GM21619 (cell line): ENCODE data around the gene AGAP1.

Source experiments
- ATAC-seq: cut with Tn5 transposase; IDR thresholded peaks from one replicate; pipeline ENCODE4 v1.9.1; 2021; ENCODE audit not compliant: unreplicated experiment

Gene AGAP1

DNA sequence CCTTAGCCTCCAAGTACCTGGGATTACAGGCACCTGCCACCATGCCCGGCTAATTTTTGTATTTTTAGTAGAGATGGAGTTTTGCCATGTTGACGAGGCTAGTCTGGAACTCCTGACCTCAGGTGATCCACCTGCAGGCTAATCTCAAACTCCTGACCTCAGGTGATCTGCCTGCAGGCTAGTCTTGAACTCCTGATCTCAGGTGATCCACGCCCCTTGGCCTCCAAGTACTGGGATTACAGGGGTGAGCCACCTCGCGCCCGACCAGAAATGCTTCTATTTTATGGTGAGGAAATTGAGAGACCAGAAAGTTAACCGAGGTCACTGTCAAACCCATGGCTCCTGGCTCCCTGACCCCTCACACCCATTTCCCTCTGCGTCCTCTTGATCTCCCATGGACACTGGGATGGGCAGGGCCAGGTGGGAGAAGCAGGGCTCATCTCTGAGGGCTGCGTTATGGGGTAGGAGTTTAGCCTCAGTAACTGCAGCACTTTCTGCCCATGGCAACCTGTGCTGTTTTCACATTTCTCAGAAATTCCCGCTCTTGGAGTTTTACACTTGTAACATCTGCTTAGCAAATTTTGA is 210.0 kb downstream of the AGAP1 start:
- no peak for ATAC-seq

DNA sequence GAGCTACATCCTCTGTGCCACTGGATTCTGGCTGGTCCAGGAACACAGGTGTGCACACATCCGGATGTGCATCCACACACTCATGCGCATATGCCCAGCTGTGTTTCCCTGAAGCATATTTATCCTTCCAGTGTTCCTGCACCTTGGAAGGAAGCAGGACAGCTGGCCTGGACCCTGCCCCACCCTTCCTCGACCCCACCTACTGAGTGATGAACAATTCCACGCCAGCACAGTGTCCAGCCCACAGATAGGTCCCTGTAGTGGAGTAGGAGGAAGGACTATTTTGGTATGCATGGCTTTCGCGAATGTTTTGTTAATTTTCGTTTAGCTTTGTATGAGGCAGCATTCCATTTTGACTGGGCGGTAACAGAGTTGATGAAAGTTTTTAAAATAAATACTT is 211.5 kb downstream of the AGAP1 start:
- ATAC-seq = no peak

DNA sequence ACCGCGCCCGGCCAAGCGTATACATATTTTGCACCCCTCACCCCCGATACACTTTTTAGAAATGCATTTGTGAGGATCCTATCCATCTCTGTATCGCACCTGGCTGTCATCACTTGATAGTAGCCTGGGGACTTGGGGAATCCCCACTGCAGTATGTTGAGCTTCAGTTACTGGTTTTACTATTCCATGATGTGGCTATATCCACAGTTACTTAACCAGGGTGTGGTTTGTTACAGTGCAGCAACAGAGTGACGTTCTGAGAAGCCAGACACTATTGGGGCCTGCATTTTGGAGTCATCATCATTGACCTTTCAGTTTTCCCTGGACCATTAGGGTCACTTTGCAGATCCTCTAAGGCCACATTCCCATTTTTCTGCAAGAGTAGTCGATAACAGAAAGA is 212.7 kb downstream of the AGAP1 start:
- no peak for ATAC-seq

DNA sequence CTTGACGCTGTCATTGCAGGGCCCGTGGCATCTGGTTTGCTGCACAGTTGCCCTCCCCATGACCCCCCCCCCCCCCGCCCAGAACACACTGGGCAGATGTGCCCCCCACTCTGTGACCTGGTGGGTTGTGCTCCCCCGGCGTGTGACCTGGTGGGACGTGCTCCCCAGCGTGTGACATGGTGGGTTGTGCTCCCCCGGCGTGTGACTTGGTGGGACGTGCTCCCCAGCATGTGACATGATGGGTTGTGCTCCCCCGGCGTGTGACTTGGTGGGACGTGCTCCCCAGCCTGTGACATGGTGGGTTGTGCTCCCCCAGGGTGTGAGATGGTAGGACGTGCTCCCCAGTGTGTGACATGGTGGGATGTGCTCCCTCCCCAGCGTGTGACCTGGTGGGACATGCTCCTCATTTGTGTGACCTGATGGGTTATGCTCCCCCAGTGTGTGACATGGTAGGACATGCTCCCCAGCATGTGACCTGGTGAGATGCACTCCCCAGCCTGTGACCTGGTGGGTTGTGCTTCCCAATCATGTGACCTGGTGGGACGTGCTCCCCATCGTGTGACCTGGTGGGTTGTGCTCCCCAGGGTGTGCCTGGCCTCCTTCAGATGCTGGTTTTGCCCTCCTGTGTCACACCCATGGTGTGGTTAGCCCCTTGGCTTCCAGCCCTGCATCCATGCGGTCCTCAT is 213.7 kb downstream of the AGAP1 start:
- no peak for ATAC-seq

DNA sequence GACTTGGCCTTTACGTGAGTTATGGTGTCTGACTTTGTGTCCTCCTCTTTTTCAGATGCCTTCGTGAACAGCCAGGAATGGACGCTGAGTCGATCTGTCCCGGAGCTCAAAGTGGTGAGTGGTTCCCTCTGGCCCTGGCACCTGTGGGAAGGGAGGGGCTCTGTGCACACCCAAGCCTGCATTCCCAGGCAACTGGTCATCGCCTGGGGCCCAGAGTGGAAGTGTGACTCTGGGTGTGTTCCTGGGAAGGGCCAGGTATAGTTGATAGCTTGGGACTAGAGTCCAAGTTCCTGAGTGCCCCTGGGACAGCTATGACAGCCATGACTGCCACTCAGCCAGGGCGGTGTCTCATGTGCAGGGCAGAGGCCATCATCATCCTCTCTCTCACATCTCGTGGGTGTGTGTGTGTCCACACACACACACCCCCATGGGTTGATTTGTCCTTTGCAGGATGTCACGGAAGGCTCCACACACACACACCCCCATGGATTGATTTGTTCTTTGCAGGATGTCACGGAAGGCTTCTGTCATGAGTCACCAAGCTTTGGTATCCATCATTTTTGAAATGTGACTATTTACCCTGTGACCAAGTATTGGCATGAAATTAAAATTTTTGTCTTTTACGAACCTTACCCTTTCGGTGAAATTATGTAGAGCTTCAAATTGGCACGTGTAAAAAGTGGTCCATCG is 215.4 kb downstream of the AGAP1 start:
- ATAC-seq = no peak

DNA sequence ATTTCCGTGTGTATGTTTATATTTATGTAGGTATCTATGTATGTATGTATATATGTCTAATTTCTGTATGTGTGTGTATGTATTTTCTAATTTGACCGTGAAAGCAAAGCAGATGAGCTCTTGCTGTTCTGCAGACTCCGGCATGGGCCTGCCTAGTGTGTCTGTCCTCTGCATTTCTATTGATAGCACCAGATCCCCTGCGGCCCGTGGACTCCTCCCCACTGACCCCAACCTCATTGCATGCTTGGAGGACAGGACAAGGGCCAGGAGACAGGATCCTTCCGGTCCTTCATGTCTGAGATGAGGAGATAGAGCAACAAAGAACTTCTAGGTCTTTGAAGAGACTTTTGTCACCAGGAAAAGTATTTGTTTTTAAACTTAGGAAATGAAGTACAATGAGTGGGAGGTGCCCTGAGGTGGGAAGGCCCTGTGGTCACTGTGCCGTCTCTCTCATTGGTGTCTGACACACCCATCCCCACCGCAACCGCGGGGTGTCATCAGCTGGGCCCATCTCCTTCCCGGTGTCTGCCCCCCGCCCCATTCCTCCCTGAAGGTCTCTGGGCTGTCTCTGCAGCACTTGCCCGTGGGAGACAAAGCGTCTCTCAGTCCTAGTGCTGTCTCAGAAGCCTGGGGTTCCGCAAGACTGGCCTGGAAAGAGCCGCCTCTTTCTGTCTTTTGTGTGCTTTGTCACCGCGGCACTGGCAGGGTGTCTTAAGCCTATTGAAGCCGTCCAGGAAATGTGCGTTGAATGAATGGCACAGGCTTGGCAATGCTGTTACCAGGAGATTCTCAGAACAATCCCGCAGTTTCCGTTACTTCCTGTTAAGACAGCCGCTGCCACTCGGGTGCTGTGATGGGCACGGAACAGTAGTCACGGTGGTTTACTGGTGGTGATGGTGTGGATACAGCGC is 216.4 kb downstream of the AGAP1 start:
- ATAC-seq = no peak

DNA sequence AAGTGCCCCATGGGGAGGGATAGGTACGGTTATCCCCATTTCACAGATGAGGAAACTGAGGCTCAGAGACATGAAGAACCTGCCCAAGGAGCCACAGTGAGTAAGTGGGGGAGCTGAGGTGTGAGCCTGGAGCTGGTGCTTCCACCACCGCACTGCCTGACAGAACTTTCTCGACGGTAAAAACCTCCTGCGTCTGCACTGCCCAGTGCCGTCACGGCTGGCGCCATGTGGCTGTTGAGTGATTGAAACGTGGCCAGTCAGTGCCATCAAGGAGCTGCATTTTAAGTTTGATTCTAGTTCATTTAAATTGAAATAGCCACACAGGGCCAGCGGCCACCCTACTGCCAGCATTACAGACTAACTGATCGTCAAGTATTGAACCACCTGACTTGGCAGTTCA is 217.1 kb downstream of the AGAP1 start:
- no peak for ATAC-seq

DNA sequence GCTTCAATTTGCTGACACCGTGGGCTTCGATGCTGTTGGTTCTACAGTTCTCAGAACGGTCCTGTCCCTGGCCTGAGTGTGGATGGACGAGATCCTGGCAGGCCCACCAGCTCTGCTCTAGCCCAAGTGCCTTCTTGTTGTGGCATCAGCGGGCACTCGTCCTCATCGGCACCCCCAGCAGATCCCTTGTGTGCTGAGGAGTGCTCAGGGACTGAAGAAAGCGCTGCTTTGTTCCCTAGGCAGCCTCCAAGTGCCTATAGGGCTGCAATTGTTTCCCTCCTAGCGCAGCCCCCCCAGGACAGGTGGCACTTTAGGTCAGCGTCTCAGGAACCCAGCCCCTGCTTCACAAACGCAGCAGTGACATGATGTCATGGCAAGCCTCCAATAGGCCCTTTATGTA is 217.7 kb downstream of the AGAP1 start:
- no peak for ATAC-seq

DNA sequence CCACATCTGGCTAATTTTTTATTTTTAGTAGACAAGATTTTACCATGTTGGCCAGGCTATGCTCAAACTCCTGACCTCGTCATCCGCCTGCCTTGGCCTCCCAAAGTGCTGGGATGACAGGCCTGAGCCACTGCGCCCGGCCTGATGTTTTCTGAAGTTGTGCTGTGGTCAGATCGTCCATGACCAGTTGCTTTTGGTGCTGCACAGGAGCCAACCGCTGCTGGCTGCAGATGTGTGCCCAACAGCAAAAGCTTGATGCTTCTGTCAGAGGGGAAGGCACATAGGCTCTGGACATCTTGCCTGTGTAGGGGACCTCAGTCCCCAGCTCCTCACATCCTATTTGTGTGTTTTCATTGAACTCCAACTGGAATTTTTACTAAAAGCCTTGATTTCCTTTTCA is 218.3 kb downstream of the AGAP1 start:
- no peak for ATAC-seq

DNA sequence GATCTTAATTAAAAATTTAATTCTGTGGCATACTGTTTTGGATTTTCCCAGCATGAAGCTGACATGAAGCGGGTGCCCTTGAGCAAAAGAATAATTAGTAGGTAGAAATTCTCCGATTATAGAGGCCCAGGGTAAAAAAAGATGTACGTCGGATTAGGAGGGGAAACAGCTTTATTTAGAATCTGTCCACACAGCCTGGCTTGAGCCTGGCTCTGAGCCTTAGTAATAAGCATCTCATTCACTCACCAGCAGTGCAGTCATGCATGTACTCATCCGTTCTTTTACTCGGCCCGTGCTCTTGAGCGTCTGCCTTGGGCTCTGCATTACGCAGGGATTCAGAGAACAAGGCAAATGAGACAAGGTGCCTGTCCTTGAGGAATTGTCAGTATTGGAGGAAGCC is 219.3 kb downstream of the AGAP1 start:
- no peak for ATAC-seq

DNA sequence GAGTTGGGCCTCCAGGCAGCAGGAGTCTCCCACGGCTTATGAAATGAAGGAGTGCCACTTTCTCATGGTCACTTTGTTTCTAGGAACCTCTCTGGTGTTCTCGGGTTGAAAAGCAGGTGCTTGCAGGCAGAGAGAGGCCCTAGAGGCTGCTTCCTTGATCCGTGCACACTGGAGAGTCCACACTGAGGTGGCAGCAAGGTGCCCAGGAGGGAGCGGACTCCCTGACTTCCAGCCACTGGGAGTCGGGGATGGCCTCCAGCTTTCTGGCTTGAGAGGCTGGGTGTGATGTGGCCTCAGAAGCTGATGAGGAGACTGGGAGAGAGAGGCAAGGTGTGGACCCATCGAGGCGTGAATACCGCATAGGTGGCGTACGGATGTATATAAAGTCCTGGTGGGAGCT is 221.8 kb downstream of the AGAP1 start:
- ATAC-seq = no peak

DNA sequence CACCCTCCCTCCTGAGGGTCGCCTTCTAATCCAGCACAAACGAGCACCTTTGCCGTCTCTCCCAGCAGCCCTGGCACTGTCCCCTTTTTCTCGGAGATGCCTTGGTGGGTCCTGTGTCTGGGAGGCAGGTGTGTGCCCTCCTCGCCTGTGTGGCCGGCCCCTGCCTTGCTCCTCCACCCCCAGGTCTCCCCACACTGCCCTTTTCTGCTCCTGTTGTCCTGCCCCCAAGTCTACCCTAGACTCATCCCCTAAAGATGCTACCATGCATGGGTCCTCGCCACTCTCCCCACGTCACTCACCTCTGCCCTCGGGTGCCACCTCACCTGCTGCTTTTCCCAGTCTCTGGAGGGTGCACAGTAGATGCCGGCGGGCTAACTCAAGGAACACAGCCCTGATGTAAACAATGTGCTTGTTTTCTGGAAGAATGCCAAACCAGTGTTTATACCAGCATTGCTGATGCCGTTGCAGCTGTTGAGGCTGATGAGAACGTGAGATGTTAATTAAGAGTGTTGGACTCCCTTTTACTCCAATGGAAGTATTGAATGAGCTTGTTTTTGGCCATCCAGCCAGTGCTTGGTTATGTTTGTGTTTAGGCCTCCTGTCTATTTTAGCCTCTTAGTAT is 223.1 kb downstream of the AGAP1 start:
- ATAC-seq = no peak

DNA sequence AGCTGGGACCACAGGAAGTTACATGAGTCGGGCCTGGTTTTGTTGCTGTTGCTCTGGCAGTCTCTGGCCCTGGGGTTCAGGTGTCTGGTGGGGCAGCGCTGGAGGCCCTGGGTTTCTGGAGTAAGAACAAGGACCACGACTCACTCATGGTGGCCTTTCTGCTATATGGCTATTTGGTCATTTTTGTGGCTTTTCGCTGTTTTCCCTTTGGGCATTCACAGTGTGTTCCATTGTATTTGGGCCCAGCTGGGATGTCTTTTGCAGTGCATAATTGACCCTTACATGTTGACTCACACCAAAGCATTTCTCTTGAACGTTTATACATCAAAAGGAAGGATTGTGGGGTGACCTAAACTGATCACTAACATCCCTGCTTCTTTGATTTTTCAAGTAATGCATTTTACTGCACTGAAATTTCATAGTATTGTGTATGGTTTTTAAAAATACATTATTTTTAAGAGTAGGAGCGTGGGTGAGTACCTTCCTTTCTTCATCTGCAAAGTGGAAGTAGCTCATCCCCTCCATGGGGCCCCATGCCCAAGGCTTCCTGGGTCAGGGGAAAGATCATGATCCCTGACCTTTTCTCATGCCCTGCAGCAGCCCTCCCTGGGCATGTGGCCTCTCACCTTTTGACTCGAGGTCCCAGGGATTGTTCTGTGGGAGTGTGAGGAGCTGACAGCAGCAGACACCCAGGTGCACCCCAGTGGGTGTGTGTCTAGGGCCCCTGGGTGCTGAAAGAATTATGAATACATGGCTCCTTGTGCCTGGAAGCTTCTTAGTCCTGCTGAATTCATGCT is 225.5 kb downstream of the AGAP1 start:
- ATAC-seq = no peak

DNA sequence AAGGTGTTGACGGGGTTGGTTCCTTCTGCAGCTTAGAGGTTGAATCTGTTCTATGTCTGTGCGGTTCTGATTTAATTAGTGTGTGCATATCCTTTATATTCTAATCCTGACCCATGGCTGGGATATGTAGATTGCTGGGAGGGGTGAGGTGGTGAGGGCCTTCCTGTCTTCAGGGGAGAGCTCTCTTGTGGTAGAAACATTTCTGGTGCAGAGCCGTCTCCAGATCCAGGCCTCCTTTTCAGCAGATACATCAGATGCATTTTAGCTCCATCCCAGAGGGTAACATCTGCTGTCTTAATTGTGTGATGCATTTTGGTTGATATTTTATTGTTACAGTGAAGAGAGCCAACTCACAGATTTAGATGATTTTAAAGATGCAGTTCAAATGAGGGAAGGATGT is 227.8 kb downstream of the AGAP1 start:
- ATAC-seq = no peak

DNA sequence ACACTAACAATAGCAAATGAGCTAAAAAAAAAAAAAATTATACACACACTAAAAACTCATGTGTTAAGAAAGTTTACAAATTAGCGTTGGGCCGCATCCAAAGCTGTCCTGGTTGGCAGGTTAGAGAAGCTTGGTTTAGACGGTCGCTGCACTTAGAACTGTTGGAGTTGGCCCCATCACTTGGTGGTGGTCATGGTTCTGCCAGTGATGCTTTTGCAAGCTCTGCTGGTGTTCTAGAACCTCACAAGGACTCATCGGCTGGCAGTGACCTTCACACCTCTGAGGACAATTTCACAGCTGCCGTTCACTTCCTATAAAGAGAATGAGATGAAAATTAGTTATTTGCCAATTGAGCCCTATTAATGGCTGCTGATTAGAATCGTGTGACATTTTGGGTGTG is 229.0 kb downstream of the AGAP1 start:
- ATAC-seq = no peak

DNA sequence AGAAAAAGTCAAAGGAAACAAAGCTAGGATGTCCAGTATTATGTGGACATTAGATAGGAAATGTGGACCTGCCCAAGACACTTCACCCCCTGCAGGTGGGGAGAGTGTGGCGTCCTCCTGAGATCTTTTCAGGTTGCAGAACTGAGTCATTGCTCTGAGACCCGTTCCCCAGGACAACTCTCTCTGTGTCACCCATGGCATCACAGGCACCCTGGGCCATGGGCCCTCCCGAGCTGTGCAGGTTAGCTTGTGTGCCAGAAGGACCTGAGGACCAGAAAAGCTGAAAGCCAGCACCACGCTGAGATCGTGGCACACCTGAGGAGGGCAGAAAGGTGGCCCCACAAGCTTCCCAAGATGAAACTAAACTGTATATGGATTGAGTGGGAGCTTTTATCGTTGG is 229.5 kb downstream of the AGAP1 start:
- ATAC-seq = no peak

DNA sequence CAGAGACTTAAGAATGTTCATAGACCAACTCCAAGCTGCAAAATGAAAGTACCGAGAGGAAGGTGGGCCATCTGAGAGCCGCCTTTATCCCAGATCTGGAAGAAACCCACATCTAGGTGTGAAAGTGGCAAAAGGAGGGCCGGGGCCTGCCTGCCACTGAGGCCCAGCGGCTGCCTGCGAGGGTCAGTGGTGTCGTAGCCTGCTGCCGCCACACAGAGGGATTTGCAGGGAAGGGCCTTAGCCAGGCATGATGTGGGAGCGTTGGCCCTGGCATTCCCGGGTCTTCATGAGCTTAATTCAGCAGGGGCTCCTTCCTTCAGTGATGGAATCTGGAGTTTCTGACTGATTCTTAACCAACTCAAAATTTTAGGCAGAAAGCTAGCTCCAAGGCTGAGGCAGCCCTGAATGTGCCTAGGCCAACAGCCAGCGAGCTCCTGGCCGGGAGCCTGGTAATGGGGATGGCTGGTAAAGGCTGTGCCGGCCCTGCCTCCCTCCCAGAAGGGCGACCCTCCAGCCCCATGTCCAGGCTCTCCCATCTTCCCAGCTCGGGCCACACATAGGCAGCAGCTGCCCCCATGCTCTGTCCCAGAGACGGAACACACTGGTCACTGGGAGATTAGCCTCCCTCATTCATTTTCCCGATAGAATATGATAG is 230.1 kb downstream of the AGAP1 start:
- no peak for ATAC-seq

DNA sequence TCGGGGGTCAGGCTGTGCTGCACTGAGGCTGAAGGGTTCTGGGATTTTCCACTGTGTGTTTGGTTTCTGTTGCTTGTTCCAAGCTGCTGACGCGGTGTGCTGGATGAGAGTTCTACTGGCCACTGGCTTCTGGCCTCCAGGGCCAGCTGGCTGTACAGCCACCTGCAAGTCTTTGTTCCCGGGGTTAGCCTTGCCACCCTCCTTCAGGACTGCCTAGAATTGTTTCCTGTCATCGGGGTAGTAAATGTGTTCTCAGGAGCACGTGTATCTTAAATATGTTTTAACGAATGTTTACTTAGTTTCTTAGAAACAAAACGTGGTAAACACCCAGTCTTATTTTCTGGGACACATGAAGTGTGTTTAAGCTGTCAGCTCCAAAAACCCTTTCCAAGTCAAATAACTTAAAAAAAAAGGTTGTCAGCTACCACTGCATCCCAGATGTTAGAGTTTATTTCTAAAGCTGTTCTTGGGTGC is 231.2 kb downstream of the AGAP1 start:
- no peak for ATAC-seq

DNA sequence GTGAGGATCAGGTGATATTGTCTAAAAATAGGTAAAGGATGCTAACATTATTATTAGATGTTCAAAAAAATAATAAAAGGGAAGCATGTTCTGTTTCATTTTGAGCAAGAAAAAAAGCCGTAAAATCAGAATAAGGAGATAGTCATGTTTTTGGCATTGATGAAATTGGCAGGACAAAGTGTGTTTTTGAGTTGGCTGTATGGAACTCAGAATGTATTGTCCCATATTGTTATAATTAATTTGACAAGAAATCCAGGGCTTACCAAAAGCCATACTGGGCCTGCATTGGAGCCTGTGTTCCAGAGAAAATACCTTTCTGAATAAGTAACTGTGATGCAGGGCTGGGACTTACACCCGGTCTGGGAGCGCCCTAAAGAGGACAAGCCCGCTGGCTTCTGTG is 232.0 kb downstream of the AGAP1 start:
- ATAC-seq = no peak

DNA sequence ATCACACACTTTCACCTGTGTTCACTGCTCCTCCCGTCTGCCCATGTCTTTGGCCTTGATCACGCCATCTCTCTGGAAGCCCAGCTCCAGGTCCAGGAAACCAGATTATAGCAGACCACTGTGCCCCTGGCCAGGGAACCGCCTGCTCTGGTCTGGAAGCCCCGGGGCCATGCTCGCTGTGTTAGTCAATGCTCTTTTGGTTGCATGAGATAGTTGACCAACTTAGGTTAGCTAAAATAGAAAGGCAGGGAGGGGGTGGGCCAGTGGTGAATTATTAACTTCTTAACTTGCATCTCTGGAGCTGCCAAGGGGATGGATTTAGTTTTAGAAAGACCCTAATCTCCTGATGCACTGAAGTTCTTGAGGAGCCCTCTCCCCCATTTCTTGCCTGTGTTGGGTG is 232.7 kb downstream of the AGAP1 start:
- ATAC-seq = no peak
